ENCODE results near the gene TGFB2. TPM values are rescaled to one million over a fixed set of nuclear protein-coding genes. Genes with fewer than 3 reads are reported as not detected.

The TGFB2 gene
- total RNA-seq, 2 experiments from 2014 or later = 0.11 TPM

GRCh38 chr1:218490406-218490922 is 145.3 kb downstream of the TGFB2 start:
- no peak overlapping the region for H3K27ac Mint-ChIP-seq
- H3K9me3 ChIP-seq (ENCODE audit: control insufficient read depth in 1 of 2, insufficient read depth in 1 of 2, low read length in 2 of 2) = no peaks in the 10 kb centered on the region
- H3K27me3 ChIP-seq (ENCODE audit: control insufficient read depth in 1 of 2, insufficient read depth in 2 of 2, low read length in 2 of 2) = no peaks in the 10 kb centered on the region
- H3K36me3 Mint-ChIP-seq (ENCODE audit: low read depth) = no peaks in the 10 kb centered on the region
- ChIA-PET POLR2A (no interaction called here), CTCF (no interaction called here)
- TF ChIP-seq, protein P1, sequence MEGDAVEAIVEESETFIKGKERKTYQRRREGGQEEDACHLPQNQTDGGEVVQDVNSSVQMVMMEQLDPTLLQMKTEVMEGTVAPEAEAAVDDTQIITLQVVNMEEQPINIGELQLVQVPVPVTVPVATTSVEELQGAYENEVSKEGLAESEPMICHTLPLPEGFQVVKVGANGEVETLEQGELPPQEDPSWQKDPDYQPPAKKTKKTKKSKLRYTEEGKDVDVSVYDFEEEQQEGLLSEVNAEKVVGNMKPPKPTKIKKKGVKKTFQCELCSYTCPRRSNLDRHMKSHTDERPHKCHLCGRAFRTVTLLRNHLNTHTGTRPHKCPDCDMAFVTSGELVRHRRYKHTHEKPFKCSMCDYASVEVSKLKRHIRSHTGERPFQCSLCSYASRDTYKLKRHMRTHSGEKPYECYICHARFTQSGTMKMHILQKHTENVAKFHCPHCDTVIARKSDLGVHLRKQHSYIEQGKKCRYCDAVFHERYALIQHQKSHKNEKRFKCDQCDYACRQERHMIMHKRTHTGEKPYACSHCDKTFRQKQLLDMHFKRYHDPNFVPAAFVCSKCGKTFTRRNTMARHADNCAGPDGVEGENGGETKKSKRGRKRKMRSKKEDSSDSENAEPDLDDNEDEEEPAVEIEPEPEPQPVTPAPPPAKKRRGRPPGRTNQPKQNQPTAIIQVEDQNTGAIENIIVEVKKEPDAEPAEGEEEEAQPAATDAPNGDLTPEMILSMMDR (IDR thresholded peaks at IDR 0.05) = no peak
- H3K9me3 Mint-ChIP-seq = no peaks in the 10 kb centered on the region
- H3K4me3 Mint-ChIP-seq = no peak overlapping the region
- H3K4me3 ChIP-seq (ENCODE audit: low read length) = no peak overlapping the region
- DNase-seq (no peak), ATAC-seq (ENCODE audit: poor library complexity) (no peak)
- intact Hi-C loops (cut with DNase I, micrococcal nuclease) = no loop called here
- H3K4me1 ChIP-seq (ENCODE audit: insufficient read depth, low read length) = no peaks in the 10 kb centered on the region
- no peaks in the 10 kb centered on the region for H3K4me1 Mint-ChIP-seq (ENCODE audit: low read depth)
- H3K36me3 ChIP-seq (ENCODE audit: insufficient read depth, low read length) = no peaks in the 10 kb centered on the region
- H3K27me3 Mint-ChIP-seq = peaks cover 4% of the 10 kb centered on the region
- no peak overlapping the region for H3K27ac ChIP-seq (ENCODE audit: low read depth in 1 of 2, low read length in 2 of 2)

- no peak overlapping the region for H3K27ac Mint-ChIP-seq
- POLR2A ChIA-PET = no interaction called here
Measured at GRCh38 chr1:218492874-218493273, 147.7 kb downstream of the TGFB2 start.

GRCh38 chr1:218493986-218494385 is 148.8 kb downstream of the TGFB2 start:
- Histone ChIP-seq H3K27ac (ENCODE audit: low read depth in 1 of 2, low read length in 2 of 2) (no peak overlapping the region), H3K4me1 (ENCODE audit: insufficient read depth, low read length) (no peaks in the 10 kb centered on the region), H3K36me3 (ENCODE audit: insufficient read depth, low read length) (no peaks in the 10 kb centered on the region), H3K27me3 (ENCODE audit: control insufficient read depth in 1 of 2, insufficient read depth in 2 of 2, low read length in 2 of 2) (no peaks in the 10 kb centered on the region), H3K4me3 (ENCODE audit: low read length) (no peak overlapping the region), H3K9me3 (ENCODE audit: control insufficient read depth in 1 of 2, insufficient read depth in 1 of 2, low read length in 2 of 2) (no peaks in the 10 kb centered on the region)
- H3K4me1 Mint-ChIP-seq (ENCODE audit: low read depth) = no peaks in the 10 kb centered on the region
- intact Hi-C loops (cut with DNase I, micrococcal nuclease) = no loop called here
- H3K9me3 Mint-ChIP-seq = no peaks in the 10 kb centered on the region
- ChIA-PET POLR2A (no interaction called here), CTCF (no interaction called here)
- H3K27me3 Mint-ChIP-seq = no peaks in the 10 kb centered on the region
- H3K4me3 Mint-ChIP-seq = no peak overlapping the region
- DNase-seq (no peak), ATAC-seq (ENCODE audit: poor library complexity) (no peak)
- H3K36me3 Mint-ChIP-seq (ENCODE audit: low read depth) = no peaks in the 10 kb centered on the region
- TF ChIP-seq, protein P1 (IDR thresholded peaks at IDR 0.05) = no peak
- H3K27ac Mint-ChIP-seq = no peak overlapping the region

More at GRCh38 chr1:218492874-218493273, 147.7 kb downstream of the TGFB2 start:
- Histone ChIP-seq H3K4me3 (ENCODE audit: low read length) (no peak overlapping the region), H3K9me3 (ENCODE audit: control insufficient read depth in 1 of 2, insufficient read depth in 1 of 2, low read length in 2 of 2) (no peaks in the 10 kb centered on the region), H3K4me1 (ENCODE audit: insufficient read depth, low read length) (no peaks in the 10 kb centered on the region), H3K36me3 (ENCODE audit: insufficient read depth, low read length) (no peaks in the 10 kb centered on the region), H3K27ac (ENCODE audit: low read depth in 1 of 2, low read length in 2 of 2) (no peak overlapping the region), H3K27me3 (ENCODE audit: control insufficient read depth in 1 of 2, insufficient read depth in 2 of 2, low read length in 2 of 2) (no peaks in the 10 kb centered on the region)
- H3K36me3 Mint-ChIP-seq (ENCODE audit: low read depth) = no peaks in the 10 kb centered on the region
- DNase-seq (no peak), ATAC-seq (ENCODE audit: poor library complexity) (no peak)
- H3K27me3 Mint-ChIP-seq = peaks cover 4% of the 10 kb centered on the region
- no peaks in the 10 kb centered on the region for H3K9me3 Mint-ChIP-seq
- no peak overlapping the region for H3K4me3 Mint-ChIP-seq
- TF ChIP-seq, protein P1 (IDR thresholded peaks at IDR 0.05) = no peak
- intact Hi-C loops (cut with DNase I, micrococcal nuclease) = no loop called here
- CTCF ChIA-PET = no interaction called here
- no peaks in the 10 kb centered on the region for H3K4me1 Mint-ChIP-seq (ENCODE audit: low read depth)

Other genes with a start within 250 kb of the TGFB2 start
- gene RRP15, start 60.0 kb upstream of the TGFB2 start, total RNA-seq = 10 to 100 TPM; 10.5 to 15.2 TPM

All from CD4-positive, alpha-beta T cell (primary cell).